DMS 273 treated with DMSO at 0.1 percent for 48 hours (cell line): ENCODE data around the gene GPR27.

Source experiments
- DNase-seq: peaks from one replicate; lab custom pipeline; 2025; lab: John Stamatoyannopoulos, UW

The GPR27 gene

DNA sequence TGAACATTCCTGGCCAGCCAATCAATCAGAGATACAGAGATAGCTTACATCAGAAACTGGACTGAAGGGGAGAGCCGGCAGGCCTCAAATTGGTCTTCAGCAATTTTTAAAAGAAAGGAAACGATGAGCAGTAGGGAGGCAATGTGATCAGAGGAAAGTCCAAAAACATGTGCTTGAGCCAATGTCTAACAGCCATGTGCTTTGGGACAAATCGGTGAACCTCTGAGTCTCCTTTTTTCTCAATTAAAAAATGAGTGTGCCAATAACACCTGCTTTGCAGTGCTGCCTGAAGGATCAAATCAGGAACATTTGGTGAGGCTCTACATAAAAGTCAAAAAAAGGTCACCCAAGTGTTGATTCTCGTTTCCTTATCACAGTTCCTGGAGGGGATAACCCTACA, 21.0 kb upstream of the GPR27 start:
- DNase-seq = no peak

DNA sequence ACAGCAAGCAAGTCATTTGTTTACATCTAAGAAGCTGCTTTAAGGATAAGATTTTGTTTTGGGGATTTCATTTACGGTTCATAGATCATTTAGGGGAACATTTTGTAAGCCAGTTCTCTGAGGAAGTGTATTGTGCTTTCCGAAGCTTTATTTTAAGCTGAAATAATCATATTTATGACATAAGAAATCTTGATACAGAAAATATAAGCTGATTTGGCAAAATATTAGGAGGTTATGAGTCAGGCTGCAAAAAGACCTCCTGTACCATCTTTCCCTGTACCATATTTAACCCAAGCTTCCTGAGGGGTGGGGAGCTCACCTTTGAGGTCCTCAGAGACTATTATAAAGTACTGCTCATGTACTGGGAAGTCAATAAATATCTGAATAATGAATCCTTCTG, 20.3 kb upstream of the GPR27 start:
- DNase-seq = no peak

DNA sequence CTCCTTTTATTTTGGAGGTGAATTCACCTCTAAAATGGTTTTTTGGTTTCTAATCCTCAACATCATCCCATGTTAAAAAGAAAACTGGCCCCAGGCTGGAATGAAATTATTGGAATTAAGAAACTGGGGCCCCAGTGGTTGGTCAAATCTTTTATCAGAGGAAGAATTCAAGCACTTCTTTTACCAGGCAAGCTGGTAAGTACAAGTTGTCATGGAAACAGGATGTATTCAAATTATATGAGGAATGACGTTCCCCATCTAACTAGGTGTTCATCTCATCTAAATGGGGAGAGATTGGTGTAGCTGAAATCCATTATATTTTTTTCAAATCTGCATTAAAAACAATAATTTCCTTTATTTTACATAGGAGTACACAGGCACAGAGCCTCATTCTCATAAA, 18.8 kb upstream of the GPR27 start:
- DNase-seq = no peak

DNA sequence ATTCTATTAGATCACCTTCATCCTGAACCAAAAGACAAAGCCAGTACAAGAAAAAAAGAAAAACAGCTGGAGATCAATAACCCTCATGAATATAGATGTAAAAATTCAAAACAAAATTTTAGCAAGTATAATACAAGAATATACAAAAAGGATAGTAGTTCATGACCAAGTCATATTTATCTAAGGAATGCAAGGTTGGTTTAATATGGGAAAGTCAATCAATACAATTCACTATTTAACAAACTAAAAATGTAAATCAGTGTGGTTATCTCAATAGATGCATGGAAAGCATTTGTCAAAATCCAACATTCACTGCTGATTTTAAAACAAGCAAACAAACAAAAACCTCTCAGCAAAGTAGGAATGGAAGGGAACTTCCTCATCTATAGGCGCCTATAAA, 11.0 kb upstream of the GPR27 start:
- DNase-seq = no peak

DNA sequence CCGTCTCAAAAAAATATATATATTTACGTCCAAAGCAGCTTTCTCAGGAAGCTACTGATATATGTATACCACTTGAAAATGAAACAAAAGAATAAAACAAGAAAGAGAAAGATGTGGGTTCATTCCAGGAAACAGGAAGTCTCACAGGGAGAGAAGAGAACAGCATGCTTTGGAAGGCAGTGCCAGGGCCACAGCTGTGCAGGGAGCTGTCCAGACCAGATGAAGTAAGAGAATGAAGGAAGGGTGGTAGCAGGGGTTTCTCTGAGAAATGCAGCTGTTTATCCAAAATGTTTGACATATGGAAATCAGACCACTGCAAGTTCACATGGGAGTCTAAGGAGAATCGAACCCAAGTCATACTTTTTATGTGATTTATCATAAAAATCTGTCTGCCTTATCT, 8.9 kb upstream of the GPR27 start:
- DNase-seq = no peak

DNA sequence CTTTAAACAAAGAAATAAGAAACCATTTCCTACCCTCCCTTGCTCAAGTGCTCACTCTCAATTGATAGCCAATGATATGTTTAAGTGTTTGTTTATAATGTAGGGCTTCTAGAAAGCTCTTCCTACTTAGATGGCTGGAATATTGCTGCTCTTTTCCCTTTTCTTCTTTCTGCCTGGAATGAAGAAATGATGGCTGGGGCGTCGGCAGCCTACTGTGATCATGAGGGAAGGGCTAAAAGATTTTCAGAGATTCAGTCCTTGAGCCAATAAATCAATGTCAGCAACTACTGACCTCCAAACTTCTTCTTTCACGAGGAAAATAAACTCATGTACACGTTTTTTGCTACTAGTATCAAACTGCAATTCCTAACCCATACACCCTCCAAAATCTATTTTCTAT, 2.1 kb upstream of the GPR27 start:
- no peak for DNase-seq

DNA sequence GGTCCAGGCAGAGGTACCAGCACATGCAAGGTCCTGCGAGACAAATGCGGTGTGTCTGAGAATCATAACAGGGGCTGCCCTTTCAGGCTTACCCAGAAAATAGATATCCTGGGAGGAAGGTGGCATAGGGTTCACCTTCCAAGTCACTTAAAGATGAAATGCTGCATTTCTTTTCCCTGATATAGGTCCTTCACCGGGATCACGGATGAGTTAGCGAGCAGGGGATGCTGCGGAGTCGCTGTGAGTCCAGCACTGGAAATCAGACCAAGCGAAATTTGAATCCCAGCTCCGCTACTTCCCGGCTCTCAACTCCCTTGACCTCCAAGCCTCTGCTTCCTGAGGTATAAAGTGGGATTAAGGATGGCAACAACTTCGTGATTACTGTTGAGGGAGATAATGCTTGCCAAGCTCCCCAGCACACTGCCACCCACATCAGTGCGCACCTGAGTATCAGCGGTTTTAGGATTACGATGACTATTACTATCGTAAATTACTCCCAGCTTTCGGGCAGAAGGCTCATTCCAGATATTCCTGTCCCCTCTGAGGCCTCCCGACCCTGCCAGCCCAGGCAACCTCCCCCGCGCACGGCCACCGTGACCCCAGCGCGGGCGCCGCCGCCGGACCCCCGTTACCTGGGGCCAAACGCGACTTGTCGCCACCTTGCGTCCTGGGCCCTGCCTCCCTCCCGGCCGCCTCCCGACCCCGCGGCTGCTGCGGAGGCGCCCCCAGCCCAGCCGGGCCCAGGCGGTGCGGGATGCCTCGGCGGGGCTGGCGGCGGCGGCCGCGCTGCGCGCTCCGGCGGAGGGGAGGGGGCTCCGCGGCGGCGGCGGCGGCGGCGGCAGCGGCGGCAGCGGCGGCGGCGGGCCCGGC, 589 bp upstream of the GPR27 start:
- DNase-seq = no peak

DNA sequence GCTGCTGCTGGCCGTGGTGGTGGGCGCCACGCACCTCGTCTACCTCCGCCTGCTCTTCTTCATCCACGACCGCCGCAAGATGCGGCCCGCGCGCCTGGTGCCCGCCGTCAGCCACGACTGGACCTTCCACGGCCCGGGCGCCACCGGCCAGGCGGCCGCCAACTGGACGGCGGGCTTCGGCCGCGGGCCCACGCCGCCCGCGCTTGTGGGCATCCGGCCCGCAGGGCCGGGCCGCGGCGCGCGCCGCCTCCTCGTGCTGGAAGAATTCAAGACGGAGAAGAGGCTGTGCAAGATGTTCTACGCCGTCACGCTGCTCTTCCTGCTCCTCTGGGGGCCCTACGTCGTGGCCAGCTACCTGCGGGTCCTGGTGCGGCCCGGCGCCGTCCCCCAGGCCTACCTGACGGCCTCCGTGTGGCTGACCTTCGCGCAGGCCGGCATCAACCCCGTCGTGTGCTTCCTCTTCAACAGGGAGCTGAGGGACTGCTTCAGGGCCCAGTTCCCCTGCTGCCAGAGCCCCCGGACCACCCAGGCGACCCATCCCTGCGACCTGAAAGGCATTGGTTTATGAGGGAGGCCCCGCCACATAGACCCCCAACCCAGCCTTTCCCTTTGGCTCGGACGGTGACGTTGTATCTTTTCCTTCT, 1.1 kb downstream of the GPR27 start:
- no peak for DNase-seq

DNA sequence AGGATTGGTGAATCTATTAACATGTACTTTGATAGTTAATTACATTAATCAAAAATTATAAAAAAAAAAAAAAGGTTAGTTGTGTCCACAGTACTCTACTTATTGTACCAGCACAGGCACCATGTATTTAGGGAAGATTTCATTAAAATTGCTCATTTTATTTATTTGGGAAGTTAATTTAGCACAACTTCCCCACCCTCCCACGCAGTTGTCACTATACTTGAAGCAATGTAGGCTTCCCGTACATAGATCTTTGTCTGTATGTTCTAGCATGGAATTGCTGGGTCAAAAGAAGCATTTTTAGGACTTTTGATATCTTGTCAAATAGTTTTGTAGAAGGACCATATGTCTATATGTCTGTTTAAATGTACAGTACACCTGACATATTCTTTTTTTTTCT, 4.4 kb downstream of the GPR27 start:
- no peak for DNase-seq

DNA sequence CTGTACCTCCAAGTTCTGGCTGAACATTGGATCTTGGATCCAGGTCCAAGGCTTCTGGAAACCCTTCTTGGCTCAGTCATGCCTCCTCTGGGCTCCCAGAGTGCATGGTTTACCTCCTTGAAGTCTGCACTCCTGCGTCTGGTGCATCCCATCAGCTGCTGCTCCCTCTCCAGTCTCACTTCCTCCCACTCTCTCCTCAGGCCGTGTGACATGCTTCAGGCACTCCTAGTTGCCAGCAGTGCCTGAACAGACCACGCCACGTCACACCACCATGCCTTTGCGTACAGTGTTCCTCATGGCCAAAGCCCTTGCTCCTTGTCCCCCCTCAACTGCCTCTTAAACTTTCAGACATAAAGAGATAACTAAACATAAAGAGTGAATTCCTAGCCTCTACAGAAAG, 5.7 kb downstream of the GPR27 start:
- no peak for DNase-seq

DNA sequence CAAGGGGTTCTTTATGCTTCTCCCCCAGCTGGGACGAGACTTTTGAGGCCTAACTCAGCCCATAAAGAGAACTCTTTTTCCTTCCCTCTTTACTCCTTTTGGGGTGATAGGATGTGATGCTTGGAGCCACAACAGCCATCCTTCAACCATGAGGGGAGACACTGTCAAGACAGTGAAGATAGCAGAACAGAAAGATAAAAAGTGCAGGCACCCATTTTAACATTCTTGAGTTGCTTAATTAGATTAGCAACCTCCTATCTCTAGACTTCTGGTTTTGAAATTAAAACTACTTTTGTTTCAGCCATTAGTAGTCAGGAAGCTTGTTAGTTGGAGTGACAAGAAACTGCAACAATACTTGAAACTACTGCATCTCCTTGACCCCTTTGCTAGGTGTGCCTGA, 6.5 kb downstream of the GPR27 start:
- DNase-seq = no peak

DNA sequence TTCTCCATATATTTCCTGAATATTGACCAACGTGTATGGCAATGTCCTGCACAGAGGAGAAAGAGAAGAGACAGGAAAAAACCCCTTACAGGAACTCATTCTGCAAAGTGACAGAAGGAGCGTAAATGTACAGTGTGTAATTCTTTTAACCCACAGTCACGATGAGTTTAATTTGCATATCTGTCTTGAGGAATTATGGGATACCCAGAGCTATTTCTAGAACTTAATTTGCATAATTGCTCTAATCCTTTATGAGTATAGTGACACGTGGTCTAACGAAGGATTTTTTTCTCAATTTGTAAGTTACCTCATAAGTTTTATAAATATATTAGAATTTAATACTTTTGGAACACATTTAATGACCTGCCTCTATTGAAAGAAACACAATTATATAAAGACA, 9.8 kb downstream of the GPR27 start:
- no peak for DNase-seq

DNA sequence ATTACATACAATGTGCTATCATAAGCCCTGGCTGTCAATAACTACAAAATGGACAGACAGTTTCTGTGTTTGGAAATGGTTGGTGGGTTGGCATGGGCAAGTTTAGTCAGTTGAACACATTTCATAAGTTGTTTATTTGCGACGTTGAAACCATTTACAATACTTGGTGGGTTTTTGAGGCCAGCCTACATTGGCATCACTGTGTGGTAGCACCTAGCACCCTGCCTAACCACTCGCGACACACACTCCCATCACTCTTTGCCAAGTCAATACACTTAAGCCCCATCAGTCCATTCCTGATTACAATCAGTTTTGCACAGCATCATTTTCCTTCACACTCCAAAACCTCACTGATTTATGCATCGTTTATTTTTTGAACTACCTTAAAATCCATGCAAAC, 17.5 kb downstream of the GPR27 start:
- DNase-seq = no peak

DNA sequence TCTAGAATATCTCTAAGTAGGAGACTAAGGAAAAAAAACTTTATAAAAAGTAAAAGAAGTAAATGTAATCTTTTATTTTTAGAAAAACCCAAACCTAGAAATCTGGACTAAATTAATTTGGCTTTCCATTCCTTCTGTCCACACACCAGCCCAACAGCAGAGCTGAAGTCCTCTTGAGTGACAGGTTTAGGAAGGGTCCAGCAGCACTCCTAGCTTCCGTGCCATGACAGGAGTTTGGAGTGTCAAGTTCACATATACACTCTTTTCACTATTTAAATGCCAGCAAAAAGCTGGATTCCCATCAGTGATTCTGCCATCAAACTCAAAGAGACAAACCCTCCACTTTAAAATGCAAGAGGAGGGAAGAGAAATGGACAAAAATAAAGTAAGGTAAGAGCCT, 18.2 kb downstream of the GPR27 start:
- no peak for DNase-seq

DNA sequence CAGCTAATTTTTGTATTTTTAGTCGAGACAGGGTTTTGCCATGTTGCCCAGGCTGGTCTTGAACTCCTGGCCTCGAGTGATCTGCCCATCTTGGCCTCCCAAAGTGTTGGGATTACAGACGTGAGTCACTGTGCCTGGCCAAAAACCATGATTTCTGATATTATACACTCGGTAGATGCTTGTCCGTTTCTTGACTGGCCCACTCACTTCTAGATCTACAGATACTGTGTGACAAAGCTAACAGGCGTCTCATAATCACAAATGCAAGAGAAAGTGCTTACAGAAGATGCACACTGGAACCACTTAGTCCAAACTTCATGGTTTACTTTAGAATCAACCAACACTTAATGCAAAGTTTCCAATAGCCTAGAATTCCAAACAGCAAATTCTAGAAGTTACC, 22.9 kb downstream of the GPR27 start:
- DNase-seq = no peak

DNA sequence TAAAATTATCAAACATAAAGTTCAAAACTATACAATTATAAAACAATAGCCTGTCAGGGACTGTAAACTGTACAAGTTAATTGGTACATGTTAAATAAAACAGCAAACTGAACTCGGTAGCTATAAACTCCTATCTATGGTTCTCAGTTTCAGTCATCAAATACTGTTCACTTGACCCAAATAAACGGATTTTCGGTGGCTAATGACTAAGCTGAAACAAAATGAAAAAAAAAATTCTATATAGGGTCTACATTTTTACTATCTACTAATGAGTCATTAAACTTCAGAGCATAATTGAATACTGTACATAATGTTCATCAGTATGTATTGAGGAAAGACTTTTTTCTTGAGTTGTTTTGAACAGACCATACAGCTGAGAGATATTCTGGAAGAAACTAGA, 24.7 kb downstream of the GPR27 start:
- no peak for DNase-seq

DNA sequence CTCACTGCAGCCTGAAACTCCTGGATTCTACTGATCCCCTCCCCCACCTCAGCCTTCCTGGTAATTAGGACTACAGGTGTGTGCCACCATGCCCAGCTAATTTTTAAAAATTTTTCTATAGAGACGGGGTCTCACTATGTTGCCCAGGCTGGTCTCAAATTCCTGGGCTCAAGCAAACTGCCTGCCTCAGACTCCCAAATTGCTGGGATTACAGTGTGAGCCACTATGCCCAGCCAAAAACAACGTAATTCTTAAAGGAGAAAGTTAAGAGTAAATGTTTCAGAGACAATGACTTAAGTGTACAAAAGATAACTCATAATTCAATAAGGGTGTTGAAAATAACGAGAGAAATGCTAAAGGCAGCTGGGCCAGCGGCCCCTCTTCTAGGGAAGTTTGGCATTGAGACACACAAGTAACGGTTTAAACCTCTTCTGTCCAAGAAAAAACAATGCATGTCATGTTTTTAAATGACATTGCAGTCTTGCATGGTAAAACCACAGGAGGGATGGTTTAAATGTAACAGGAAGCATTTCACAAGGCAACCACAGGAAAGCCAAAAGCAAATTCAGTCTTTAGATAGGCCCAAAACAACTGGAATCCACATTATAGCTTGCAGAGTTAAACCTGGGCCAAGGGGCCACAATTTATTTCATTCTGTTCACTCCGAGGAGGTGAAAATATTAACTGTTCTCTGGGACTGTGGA, 26.2 kb downstream of the GPR27 start:
- DNase-seq = no peak

DNA sequence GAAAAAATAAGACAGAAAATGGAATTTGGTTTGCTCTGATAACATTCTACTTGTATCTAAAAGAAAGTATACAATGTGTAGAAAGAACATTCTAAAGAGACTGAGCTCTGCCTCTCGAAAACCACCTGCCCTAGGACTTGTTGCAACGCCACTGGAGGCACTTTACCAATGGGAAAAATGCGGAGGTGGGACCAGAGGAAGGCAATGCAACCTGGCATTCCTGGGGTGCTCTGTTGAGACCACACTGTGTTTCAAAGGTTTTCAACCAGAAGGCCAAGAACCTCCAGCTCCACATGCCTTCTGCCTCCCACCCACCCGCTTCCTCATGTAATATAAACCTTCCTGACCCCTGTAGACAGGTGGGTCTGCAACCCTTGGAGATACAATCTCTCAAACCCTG, 26.8 kb downstream of the GPR27 start:
- DNase-seq = no peak

DNA sequence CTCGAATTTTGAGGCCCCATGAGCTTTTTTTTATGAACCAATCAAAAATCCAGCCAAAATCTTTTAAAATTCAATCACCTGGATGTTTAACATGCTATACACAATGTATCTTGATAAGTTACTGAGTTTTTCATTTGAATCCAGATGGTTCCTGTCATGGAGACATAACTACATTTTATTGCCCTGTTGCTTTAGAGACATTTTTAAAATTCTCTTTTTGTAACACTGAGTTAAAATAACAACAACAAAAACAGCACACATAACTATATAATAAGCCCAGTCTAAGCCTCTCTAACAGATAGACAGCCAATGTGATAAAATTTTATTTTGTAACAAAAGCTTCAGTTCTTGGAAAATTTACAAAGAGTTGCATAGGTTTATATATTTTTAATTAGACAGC, 29.5 kb downstream of the GPR27 start:
- DNase-seq = no peak

DNA sequence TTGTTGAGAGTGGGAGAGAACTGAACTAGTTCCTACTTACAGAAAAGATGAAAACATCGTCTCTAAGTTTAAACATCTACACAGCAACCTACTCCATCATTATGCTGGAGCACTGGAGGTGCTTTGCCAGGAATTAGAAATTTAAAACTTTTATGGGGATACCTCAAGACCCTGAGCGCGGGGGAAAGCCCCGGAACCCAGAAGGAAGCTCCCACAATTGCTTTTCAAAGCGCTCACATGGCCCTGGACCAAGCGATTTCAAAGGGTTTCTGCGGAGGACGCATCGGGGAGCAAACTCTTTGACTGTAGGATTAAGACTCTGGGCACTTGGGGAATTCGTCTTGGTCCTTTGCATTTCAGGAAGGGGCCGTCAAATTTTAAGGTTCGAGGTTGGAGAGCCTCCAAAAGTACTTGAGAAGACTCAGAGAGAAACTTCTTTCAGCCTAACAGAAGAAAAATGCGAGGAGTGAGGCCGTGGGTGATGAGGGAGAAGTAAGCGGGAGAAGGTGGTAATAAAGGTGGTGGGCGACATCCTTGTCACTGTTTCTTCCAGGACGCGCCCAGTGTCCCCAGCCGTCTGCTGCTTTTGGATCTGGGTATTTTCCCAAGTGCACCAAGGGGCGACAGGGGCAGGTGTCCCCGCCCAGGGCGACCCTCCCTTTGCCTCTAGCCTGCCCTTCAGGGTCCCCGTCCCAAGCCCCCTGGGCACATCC, 30.7 kb downstream of the GPR27 start:
- DNase-seq = no peak

DNA sequence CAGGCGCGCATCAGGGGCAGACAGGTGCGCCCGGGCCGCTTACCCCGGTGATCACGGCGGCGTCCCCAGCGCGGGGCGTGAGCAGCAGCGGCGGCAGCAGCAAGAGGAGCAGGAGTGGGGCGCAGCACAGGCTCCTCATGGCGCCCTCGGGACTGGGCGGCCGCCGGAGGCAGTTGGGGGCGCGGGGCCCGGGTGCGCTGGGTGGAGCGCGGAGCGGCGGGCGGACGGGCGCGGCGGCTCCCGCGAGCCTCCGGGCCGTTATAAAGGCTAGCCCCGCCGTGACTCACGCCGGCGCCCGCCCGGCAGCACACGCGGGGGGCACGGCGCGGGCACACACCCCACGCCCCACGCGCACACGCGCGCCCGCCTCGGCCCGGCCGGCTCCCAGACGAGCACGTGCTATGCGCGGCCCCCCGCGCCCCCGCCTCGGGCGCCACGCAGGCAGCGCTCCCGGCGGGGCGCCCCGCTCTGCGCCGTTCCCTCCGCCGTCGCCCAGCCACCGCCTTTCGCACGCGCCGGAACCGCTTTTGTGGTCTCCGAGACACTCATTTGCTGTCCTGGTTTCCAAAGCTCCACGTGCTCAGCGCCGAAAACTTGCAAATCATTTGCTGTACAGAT, 31.4 kb downstream of the GPR27 start, which contains the start of gene PROK2:
TSS of gene PROK2 (minus strand) at position 235 of the 618 bp plus-strand sequence. CDS start at position 139, 96 bp downstream.
- no peak for DNase-seq
